ENCODE measurements around the gene ARHGAP5.

ARHGAP5 gene

GRCh38 chr14:32202491-32202997 is 125.4 kb downstream of the ARHGAP5 start:
- no peak for DNase-seq (ENCODE audit: low read depth)
- no peak for TF ChIP-seq CTCF (conservative IDR thresholded peaks at IDR 0.05; ENCODE audit: low read depth, low read length)
- H3K4me3 ChIP-seq (ENCODE audit: low read length): peak overlapping the region; percentile 86

GRCh38 chr14:32202998-32203882 is 126.1 kb downstream of the ARHGAP5 start, which contains the start of gene RNU6-8:
Gene RNU6-8 (minus strand): TSS chr14:32203269.
- no peak for TF ChIP-seq CTCF (conservative IDR thresholded peaks at IDR 0.05; ENCODE audit: low read depth, low read length)
- H3K4me3 ChIP-seq (ENCODE audit: low read length): peak within 1 kb of the TSS; percentile 86
- peak; percentile 67 for DNase-seq (ENCODE audit: low read depth)

- TF ChIP-seq CTCF (conservative IDR thresholded peaks at IDR 0.05; ENCODE audit: low read depth, low read length): no peak
- no peak for DNase-seq (ENCODE audit: low read depth)
- H3K4me3 ChIP-seq (ENCODE audit: low read length): peak overlapping the region; percentile 86
Measured at GRCh38 chr14:32203928-32204357, 126.8 kb downstream of the ARHGAP5 start.

GRCh38 chr14:32205554-32205953 is 128.4 kb downstream of the ARHGAP5 start:
- no peak for DNase-seq (ENCODE audit: low read depth)
- TF ChIP-seq CTCF (conservative IDR thresholded peaks at IDR 0.05; ENCODE audit: low read depth, low read length): no peak
- no peak overlapping the region for H3K4me3 ChIP-seq (ENCODE audit: low read length)

- no peak for DNase-seq (ENCODE audit: low read depth)
- no peak for TF ChIP-seq CTCF (conservative IDR thresholded peaks at IDR 0.05; ENCODE audit: low read depth, low read length)
- H3K4me3 ChIP-seq (ENCODE audit: low read length): no peak overlapping the region
Measured at GRCh38 chr14:32205984-32206383, 128.9 kb downstream of the ARHGAP5 start.

GRCh38 chr14:32206552-32206951 is 129.4 kb downstream of the ARHGAP5 start:
- no peak for TF ChIP-seq CTCF (conservative IDR thresholded peaks at IDR 0.05; ENCODE audit: low read depth, low read length)
- H3K4me3 ChIP-seq (ENCODE audit: low read length): no peak overlapping the region
- DNase-seq (ENCODE audit: low read depth): no peak

- DNase-seq (ENCODE audit: low read depth): no peak
- H3K4me3 ChIP-seq (ENCODE audit: low read length): no peak overlapping the region
- TF ChIP-seq CTCF (conservative IDR thresholded peaks at IDR 0.05; ENCODE audit: low read depth, low read length): no peak
Measured at GRCh38 chr14:32208490-32208889, 131.4 kb downstream of the ARHGAP5 start.
